GM23338 (cell line): ENCODE measurements around the gene ARHGAP32. TPM values are rescaled to one million over a fixed set of nuclear protein-coding genes. Genes with fewer than 3 reads are reported as not detected.

Experiments
- ATAC-seq: fragments of 200-7000 bp; cut with Tn5 transposase; 3 replicates; pipeline ENCODE4 v1.9.1; 2020
- DNase-seq: peaks from one replicate; pipeline ENCODE4 v3.0.0-alpha.2; 2015; ENCODE audit warnings: low spot score
- H2AFZ ChIP-seq: fragments of 200-600 bp; sonication (generic); 2 replicates; pipeline ENCODE4 v1.8.0; 2016; ENCODE audit warnings: antibody characterized with exemption, mild to moderate bottlenecking, moderate library complexity
- H3F3A ChIP-seq: fragments of 200-600 bp; sonication (generic); replicated peaks from 2 replicates; pipeline ENCODE4 v1.8.0; 2017; ENCODE audit warnings: antibody characterized with exemption, mixed run types, low read depth
- H3K27ac ChIP-seq: fragments of 200-600 bp; sonication (generic); 2 replicates; pipeline ENCODE4 v1.6.1; 2016; ENCODE audit warnings: low read depth
- H3K27me3 ChIP-seq: fragments of 200-600 bp; sonication (generic); 2 replicates; pipeline ENCODE4 v1.8.0; 2016; ENCODE audit warnings: mild to moderate bottlenecking, mixed run types, moderate library complexity; ENCODE audit not compliant: insufficient read depth
- H3K36me3 ChIP-seq: fragments of 200-600 bp; sonication (generic); 2 replicates; pipeline ENCODE4 v1.8.0; 2016; ENCODE audit warnings: mild to moderate bottlenecking; ENCODE audit not compliant: insufficient read depth
- H3K4me1 ChIP-seq: fragments of 200-600 bp; sonication (generic); 2 replicates; pipeline ENCODE4 v1.8.0; 2016; ENCODE audit warnings: mild to moderate bottlenecking, moderate library complexity; ENCODE audit not compliant: insufficient read depth
- H3K4me2 ChIP-seq: fragments of 200-600 bp; sonication (generic); 2 replicates; pipeline ENCODE4 v1.7.1; 2017; ENCODE audit warnings: mixed run types
- H3K4me3 ChIP-seq: fragments of 200-600 bp; sonication (generic); 2 replicates; pipeline ENCODE4 v1.6.1; 2016; ENCODE audit warnings: mixed run types
- H3K79me2 ChIP-seq: fragments of 200-600 bp; sonication (generic); replicated peaks from 2 replicates; pipeline ENCODE4 v1.8.0; 2017; ENCODE audit warnings: mild to moderate bottlenecking; ENCODE audit not compliant: insufficient read depth
- H3K9me2 ChIP-seq: fragments of 200-600 bp; sonication (generic); 2 replicates; pipeline ENCODE4 v1.8.0; 2017; ENCODE audit not compliant: insufficient read depth
- H4K20me1 ChIP-seq: fragments of 200-600 bp; sonication (generic); replicated peaks from 2 replicates; pipeline ENCODE4 v1.8.0; 2017; ENCODE audit warnings: mild to moderate bottlenecking; ENCODE audit not compliant: insufficient read depth
- H3K27ac Mint-ChIP-seq: 2 replicates; pipeline ENCODE4 v1.8.0; 2020; ENCODE audit warnings: inconsistent platforms, mild to moderate bottlenecking, moderate library complexity, mixed read lengths
- H3K27me3 Mint-ChIP-seq: 3 replicates; pipeline ENCODE4 v1.8.0; 2022; ENCODE audit warnings: low read depth, mild to moderate bottlenecking, moderate library complexity, mixed read lengths, inconsistent platforms; ENCODE audit not compliant: insufficient read depth, poor library complexity
- H3K36me3 Mint-ChIP-seq: 3 replicates; pipeline ENCODE4 v1.8.0; 2021; ENCODE audit warnings: low read depth, mild to moderate bottlenecking, inconsistent platforms, moderate library complexity, mixed read lengths
- H3K4me1 Mint-ChIP-seq: 3 replicates; pipeline ENCODE4 v1.8.0; 2020; ENCODE audit warnings: mild to moderate bottlenecking, inconsistent platforms, mixed read lengths
- H3K4me3 Mint-ChIP-seq: 3 replicates; pipeline ENCODE4 v1.8.0; 2021; ENCODE audit warnings: moderate library complexity, mild to moderate bottlenecking, inconsistent platforms, mixed read lengths
- H3K9me3 Mint-ChIP-seq: 3 replicates; pipeline ENCODE4 v1.8.0; 2020; ENCODE audit warnings: moderate library complexity, mild to moderate bottlenecking, inconsistent platforms, mixed read lengths
- CREB1 ChIP-seq: fragments of 250-450 bp; sonication (Bioruptor Pico); IDR thresholded peaks from 2 replicates; pipeline ENCODE4 v1.5.0; 2020; ENCODE audit warnings: low read depth, mild to moderate bottlenecking, moderate library complexity
- EZH2 ChIP-seq: fragments of 200-600 bp; sonication (generic); IDR thresholded peaks from one replicate; pipeline ENCODE4 v1.8.0; 2017; ENCODE audit warnings: antibody characterized with exemption, mild to moderate bottlenecking, low read depth; ENCODE audit not compliant: unreplicated experiment
- EZH2phosphoT487 ChIP-seq: fragments of 200-600 bp; sonication (generic); IDR thresholded peaks from one replicate; pipeline ENCODE4 v1.8.1; 2018; ENCODE audit warnings: antibody characterized with exemption; ENCODE audit not compliant: unreplicated experiment
- JUNB ChIP-seq: IDR thresholded peaks from one replicate; pipeline ENCODE4 v1.6.1; 2016; ENCODE audit warnings: antibody characterized with exemption; ENCODE audit not compliant: unreplicated experiment
- NANOG ChIP-seq: IDR thresholded peaks from 2 replicates; pipeline ENCODE4 v1.6.1; 2016; ENCODE audit warnings: antibody characterized with exemption, borderline replicate concordance
- POLR2AphosphoS5 ChIP-seq: IDR thresholded peaks from 2 replicates; pipeline ENCODE4 v1.6.1; 2016; ENCODE audit warnings: antibody characterized with exemption, low read depth
- STAT1 ChIP-seq: IDR thresholded peaks from one replicate; pipeline ENCODE4 v1.6.1; 2016; ENCODE audit warnings: antibody characterized with exemption; ENCODE audit not compliant: unreplicated experiment
- ZNF114 ChIP-seq: fragments of 250-450 bp; sonication (Bioruptor Pico); IDR thresholded peaks from 2 replicates; pipeline ENCODE4 v1.5.0; 2020; ENCODE audit warnings: mild to moderate bottlenecking, moderate library complexity
- ZNF331 ChIP-seq: fragments of 250-450 bp; sonication (Bioruptor Pico); IDR thresholded peaks from 2 replicates; pipeline ENCODE4 v1.5.0; 2020; ENCODE audit warnings: low read depth, mild to moderate bottlenecking, moderate library complexity
- polyA plus RNA-seq: library from polyadenylated mRNA; unstranded; fragments of >200 nt; fragmentation: Nextera tagmentation; extraction: Ambion mirVana; gene quantifications from 2 replicates; pipeline ENCODE4 v1.2.1, GENCODE V29; 2016
- total RNA-seq: library from RNA; depleted of rRNA; stranded (reverse); fragments of >200 nt; shearing (Covaris generic); gene quantifications from 2 replicates; pipeline ENCODE4 v1.2.3, GENCODE V29; 2014
- TF ChIP-seq, protein P1 (sequence below): fragments of 250-450 bp; sonication (Bioruptor Pico); IDR thresholded peaks from 2 replicates; pipeline ENCODE4 v1.5.0; 2020; ENCODE audit warnings: mild to moderate bottlenecking, moderate library complexity
- TF ChIP-seq, protein P2 (sequence below): IDR thresholded peaks from 2 replicates; pipeline ENCODE4 v1.6.1; 2016; ENCODE audit warnings: antibody characterized with exemption
- TF ChIP-seq, protein P3 (sequence below): IDR thresholded peaks from one replicate; pipeline ENCODE4 v1.6.1; 2018; ENCODE audit warnings: antibody characterized with exemption; ENCODE audit not compliant: unreplicated experiment
- TF ChIP-seq, protein P4 (sequence below), 2 experiments: fragments of 200-600 bp in 1 of 2; sonication (generic) in 1 of 2; conservative IDR thresholded peaks; 2 replicates each; pipeline versions ENCODE4 v1.5.1 to v1.6.1; 2016 to 2017; ENCODE audit warnings: antibody characterized with exemption in 2 of 2, low read depth in 2 of 2, mild to moderate bottlenecking in 2 of 2, moderate library complexity in 1 of 2

Gene ARHGAP32
- total and polyA plus RNA-seq, 2 experiments from 2014 or later, result 3.9 to 17.2 TPM

DNA sequence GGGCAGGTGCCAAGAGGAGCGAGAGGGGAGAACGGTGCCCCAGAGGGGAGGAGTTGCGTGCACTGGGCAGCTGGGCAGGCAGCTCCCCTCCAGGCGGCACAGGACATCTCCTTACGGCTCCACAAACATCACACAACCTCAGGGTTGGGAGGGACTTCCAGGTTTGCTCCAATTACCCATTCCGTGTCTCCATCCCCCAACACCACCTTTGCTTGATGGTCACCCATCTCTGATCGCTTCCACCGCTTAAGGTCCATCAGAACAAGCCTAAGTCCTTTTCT, 235.0 kb downstream of the ARHGAP32 start:
- Mint-ChIP-seq H3K36me3 (no peaks in the 10 kb centered on the region), H3K27me3 (no peaks in the 10 kb centered on the region), H3K9me3 (no peaks in the 10 kb centered on the region), H3K4me3 (no peak overlapping the region), H3K4me1 (peaks cover 5% of the 10 kb centered on the region; the same call in 2 of the 3 replicates), H3K27ac (no peak overlapping the region)
- H3K79me2 ChIP-seq, result no peaks in the 10 kb centered on the region
- H3K27me3 ChIP-seq, result no peaks in the 10 kb centered on the region
- peak; percentile 34 for ATAC-seq
- no peaks in the 10 kb centered on the region for H3K9me2 ChIP-seq
- H3K27ac ChIP-seq, result no peak overlapping the region
- 0 out of 2 replicates have a peak, but pooled peaks cover 5% of the 10 kb centered on the region for H4K20me1 ChIP-seq
- H2AFZ ChIP-seq, result no peak overlapping the region
- DNase-seq, result no peak
- TF ChIP-seq ZNF331 (CRISPR knock-in tag) (no peak), NANOG (no peak), CREB1 (no peak), STAT1 (no peak), JUNB (no peak), EZH2 (no peak), EZH2phosphoT487 (no peak), POLR2AphosphoS5 (no peak), ZNF114 (CRISPR knock-in tag) (no peak)
- TF ChIP-seq, protein P1, sequence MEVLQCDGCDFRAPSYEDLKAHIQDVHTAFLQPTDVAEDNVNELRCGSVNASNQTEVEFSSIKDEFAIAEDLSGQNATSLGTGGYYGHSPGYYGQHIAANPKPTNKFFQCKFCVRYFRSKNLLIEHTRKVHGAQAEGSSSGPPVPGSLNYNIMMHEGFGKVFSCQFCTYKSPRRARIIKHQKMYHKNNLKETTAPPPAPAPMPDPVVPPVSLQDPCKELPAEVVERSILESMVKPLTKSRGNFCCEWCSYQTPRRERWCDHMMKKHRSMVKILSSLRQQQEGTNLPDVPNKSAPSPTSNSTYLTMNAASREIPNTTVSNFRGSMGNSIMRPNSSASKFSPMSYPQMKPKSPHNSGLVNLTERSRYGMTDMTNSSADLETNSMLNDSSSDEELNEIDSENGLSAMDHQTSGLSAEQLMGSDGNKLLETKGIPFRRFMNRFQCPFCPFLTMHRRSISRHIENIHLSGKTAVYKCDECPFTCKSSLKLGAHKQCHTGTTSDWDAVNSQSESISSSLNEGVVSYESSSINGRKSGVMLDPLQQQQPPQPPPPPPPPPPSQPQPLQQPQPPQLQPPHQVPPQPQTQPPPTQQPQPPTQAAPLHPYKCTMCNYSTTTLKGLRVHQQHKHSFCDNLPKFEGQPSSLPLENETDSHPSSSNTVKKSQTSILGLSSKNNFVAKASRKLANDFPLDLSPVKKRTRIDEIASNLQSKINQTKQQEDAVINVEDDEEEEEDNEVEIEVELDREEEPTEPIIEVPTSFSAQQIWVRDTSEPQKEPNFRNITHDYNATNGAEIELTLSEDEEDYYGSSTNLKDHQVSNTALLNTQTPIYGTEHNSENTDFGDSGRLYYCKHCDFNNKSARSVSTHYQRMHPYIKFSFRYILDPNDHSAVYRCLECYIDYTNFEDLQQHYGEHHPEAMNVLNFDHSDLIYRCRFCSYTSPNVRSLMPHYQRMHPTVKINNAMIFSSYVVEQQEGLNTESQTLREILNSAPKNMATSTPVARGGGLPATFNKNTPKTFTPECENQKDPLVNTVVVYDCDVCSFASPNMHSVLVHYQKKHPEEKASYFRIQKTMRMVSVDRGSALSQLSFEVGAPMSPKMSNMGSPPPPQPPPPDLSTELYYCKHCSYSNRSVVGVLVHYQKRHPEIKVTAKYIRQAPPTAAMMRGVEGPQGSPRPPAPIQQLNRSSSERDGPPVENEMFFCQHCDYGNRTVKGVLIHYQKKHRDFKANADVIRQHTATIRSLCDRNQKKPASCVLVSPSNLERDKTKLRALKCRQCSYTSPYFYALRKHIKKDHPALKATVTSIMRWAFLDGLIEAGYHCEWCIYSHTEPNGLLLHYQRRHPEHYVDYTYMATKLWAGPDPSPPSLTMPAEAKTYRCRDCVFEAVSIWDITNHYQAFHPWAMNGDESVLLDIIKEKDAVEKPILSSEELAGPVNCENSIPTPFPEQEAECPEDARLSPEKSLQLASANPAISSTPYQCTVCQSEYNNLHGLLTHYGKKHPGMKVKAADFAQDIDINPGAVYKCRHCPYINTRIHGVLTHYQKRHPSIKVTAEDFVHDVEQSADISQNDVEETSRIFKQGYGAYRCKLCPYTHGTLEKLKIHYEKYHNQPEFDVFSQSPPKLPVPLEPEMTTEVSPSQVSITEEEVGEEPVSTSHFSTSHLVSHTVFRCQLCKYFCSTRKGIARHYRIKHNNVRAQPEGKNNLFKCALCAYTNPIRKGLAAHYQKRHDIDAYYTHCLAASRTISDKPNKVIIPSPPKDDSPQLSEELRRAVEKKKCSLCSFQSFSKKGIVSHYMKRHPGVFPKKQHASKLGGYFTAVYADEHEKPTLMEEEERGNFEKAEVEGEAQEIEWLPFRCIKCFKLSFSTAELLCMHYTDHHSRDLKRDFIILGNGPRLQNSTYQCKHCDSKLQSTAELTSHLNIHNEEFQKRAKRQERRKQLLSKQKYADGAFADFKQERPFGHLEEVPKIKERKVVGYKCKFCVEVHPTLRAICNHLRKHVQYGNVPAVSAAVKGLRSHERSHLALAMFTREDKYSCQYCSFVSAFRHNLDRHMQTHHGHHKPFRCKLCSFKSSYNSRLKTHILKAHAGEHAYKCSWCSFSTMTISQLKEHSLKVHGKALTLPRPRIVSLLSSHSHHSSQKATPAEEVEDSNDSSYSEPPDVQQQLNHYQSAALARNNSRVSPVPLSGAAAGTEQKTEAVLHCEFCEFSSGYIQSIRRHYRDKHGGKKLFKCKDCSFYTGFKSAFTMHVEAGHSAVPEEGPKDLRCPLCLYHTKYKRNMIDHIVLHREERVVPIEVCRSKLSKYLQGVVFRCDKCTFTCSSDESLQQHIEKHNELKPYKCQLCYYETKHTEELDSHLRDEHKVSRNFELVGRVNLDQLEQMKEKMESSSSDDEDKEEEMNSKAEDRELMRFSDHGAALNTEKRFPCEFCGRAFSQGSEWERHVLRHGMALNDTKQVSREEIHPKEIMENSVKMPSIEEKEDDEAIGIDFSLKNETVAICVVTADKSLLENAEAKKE (CRISPR knock-in tag), result no peak
- TF ChIP-seq, protein P2, sequence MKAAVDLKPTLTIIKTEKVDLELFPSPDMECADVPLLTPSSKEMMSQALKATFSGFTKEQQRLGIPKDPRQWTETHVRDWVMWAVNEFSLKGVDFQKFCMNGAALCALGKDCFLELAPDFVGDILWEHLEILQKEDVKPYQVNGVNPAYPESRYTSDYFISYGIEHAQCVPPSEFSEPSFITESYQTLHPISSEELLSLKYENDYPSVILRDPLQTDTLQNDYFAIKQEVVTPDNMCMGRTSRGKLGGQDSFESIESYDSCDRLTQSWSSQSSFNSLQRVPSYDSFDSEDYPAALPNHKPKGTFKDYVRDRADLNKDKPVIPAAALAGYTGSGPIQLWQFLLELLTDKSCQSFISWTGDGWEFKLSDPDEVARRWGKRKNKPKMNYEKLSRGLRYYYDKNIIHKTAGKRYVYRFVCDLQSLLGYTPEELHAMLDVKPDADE, result no peak
- TF ChIP-seq, protein P3, sequence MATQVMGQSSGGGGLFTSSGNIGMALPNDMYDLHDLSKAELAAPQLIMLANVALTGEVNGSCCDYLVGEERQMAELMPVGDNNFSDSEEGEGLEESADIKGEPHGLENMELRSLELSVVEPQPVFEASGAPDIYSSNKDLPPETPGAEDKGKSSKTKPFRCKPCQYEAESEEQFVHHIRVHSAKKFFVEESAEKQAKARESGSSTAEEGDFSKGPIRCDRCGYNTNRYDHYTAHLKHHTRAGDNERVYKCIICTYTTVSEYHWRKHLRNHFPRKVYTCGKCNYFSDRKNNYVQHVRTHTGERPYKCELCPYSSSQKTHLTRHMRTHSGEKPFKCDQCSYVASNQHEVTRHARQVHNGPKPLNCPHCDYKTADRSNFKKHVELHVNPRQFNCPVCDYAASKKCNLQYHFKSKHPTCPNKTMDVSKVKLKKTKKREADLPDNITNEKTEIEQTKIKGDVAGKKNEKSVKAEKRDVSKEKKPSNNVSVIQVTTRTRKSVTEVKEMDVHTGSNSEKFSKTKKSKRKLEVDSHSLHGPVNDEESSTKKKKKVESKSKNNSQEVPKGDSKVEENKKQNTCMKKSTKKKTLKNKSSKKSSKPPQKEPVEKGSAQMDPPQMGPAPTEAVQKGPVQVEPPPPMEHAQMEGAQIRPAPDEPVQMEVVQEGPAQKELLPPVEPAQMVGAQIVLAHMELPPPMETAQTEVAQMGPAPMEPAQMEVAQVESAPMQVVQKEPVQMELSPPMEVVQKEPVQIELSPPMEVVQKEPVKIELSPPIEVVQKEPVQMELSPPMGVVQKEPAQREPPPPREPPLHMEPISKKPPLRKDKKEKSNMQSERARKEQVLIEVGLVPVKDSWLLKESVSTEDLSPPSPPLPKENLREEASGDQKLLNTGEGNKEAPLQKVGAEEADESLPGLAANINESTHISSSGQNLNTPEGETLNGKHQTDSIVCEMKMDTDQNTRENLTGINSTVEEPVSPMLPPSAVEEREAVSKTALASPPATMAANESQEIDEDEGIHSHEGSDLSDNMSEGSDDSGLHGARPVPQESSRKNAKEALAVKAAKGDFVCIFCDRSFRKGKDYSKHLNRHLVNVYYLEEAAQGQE, result no peak
- TF ChIP-seq, protein P4, sequence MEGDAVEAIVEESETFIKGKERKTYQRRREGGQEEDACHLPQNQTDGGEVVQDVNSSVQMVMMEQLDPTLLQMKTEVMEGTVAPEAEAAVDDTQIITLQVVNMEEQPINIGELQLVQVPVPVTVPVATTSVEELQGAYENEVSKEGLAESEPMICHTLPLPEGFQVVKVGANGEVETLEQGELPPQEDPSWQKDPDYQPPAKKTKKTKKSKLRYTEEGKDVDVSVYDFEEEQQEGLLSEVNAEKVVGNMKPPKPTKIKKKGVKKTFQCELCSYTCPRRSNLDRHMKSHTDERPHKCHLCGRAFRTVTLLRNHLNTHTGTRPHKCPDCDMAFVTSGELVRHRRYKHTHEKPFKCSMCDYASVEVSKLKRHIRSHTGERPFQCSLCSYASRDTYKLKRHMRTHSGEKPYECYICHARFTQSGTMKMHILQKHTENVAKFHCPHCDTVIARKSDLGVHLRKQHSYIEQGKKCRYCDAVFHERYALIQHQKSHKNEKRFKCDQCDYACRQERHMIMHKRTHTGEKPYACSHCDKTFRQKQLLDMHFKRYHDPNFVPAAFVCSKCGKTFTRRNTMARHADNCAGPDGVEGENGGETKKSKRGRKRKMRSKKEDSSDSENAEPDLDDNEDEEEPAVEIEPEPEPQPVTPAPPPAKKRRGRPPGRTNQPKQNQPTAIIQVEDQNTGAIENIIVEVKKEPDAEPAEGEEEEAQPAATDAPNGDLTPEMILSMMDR (conservative IDR thresholded peaks at IDR 0.05; ENCODE audit: low read depth in 2 of 2), result no peak
- no peaks in the 10 kb centered on the region for H3F3A ChIP-seq
- H3K36me3 ChIP-seq, result no peaks in the 10 kb centered on the region
- no peaks in the 10 kb centered on the region for H3K4me1 ChIP-seq
- no peak overlapping the region for H3K4me3 ChIP-seq
- H3K4me2 ChIP-seq, result no peak overlapping the region
